Lower leg skin (tissue), 4 donors: Measurements from ENCODE around the gene CFHR2. TPM values are rescaled to one million over a fixed set of nuclear protein-coding genes. Genes with fewer than 3 reads are reported as not detected.
"Not testable (repeated sequence)": the region's sequence is repeated elsewhere in the genome, so short reads cannot be mapped to it uniquely, and the experiment has no call there.

Experiments used
- DNase-seq, 2 donors: peaks; one replicate each; pipeline ENCODE4 v3.0.0-alpha.2; 2019; ENCODE audit warnings: low spot score in 2 of 2
- H3K4me3 ChIP-seq: fragments of 200-600 bp; sonication (generic); 2 replicates; pipeline ENCODE4 v1.5.1; 2017; ENCODE audit warnings: mild to moderate bottlenecking, low read depth; ENCODE audit not compliant: poor library complexity, severe bottlenecking
- POLR2A ChIP-seq, 2 donors: fragments of 450-650 bp; IDR thresholded peaks; one replicate each; pipeline ENCODE4 v1.6.1; 2016 to 2017; ENCODE audit warnings: antibody characterized with exemption in 2 of 2, mild to moderate bottlenecking in 1 of 2, moderate library complexity in 1 of 2
- WGBS, 2 donors: methylation state at CpG; one replicate each; pipeline ENCODE4 v1.1.5; 2018; 5-methylcytosine and 5-hydroxymethylcytosine counted together
- intact Hi-C: fragments of 100-400 bp; cut with DNase I; formaldehyde crosslinking; loops from one replicate; pipeline ENCODE4 v1.15.0; 2023; ENCODE audit warnings: low total_unique reads
- total RNA-seq, 4 donors: library from RNA; depleted of rRNA; stranded (reverse); fragments of >200 nt; gene quantifications; one replicate each; pipeline ENCODE4 v1.1.0, GENCODE V29; 2016
- TF ChIP-seq, protein P1 (sequence below), 3 donors: fragments of 450-650 bp; IDR thresholded peaks; one replicate each; pipeline ENCODE4 v1.5.1; 2016; ENCODE audit warnings: antibody characterized with exemption in 3 of 3, mild to moderate bottlenecking in 3 of 3, moderate library complexity in 2 of 3

Gene CFHR2
- total RNA-seq, 4 donors from 2014 or later = not detected

GRCh38 chr1:196970182-196970581, 26.6 kb downstream of the CFHR2 start:
- WGBS, 2 donors = 75% methylated on average over 1 of the region's 1 CpG
- no peak for TF ChIP-seq POLR2A (IDR thresholded peaks at IDR 0.05)
- TF ChIP-seq, protein P1, sequence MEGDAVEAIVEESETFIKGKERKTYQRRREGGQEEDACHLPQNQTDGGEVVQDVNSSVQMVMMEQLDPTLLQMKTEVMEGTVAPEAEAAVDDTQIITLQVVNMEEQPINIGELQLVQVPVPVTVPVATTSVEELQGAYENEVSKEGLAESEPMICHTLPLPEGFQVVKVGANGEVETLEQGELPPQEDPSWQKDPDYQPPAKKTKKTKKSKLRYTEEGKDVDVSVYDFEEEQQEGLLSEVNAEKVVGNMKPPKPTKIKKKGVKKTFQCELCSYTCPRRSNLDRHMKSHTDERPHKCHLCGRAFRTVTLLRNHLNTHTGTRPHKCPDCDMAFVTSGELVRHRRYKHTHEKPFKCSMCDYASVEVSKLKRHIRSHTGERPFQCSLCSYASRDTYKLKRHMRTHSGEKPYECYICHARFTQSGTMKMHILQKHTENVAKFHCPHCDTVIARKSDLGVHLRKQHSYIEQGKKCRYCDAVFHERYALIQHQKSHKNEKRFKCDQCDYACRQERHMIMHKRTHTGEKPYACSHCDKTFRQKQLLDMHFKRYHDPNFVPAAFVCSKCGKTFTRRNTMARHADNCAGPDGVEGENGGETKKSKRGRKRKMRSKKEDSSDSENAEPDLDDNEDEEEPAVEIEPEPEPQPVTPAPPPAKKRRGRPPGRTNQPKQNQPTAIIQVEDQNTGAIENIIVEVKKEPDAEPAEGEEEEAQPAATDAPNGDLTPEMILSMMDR (IDR thresholded peaks at IDR 0.05) = no peak
- no peak for DNase-seq
- intact Hi-C loops = no loop called here
- H3K4me3 ChIP-seq = no peak overlapping the region

DNA sequence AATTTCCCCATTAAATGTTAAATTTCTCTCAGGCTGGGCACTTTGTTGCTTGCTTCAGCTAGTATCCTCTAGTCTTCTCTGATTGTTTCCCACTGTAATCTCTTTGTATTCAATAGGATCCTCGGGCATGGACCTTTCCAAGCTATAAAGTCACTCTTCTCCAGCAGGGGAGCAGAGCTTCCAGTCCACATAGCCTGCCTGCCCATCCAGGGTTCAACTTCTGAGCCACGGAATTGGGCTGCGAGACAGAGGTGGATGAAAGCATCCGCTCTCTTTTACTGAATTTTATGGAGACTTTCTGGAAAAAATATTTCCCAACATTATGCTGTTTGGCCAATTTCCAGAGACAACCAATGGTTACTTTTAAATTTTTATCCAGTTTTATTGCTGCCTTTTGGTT, 32.7 kb downstream of the CFHR2 start:
- intact Hi-C loops = no loop called here
- DNase-seq = no peak
- no peak overlapping the region for H3K4me3 ChIP-seq
- TF ChIP-seq, protein P1 (IDR thresholded peaks at IDR 0.05) = no peak
- no peak for TF ChIP-seq POLR2A (IDR thresholded peaks at IDR 0.05)
- 77 to 85% methylated on average over 4 of the region's 4 CpGs for WGBS, 2 donors

- intact Hi-C loops = no loop called here
- H3K4me3 ChIP-seq = no peak within 1 kb of the TSS
- TF ChIP-seq, protein P1 (IDR thresholded peaks at IDR 0.05) = no peak
- TF ChIP-seq POLR2A (IDR thresholded peaks at IDR 0.05) = no peak
- no peak for DNase-seq
- WGBS, 2 donors = 57 to 73% methylated on average over 5 of the region's 5 CpGs
Measured at GRCh38 chr1:196977278-196977677, 33.7 kb downstream of the CFHR2 start, which contains the start of gene CFHR5. CFHR5 (plus strand) TSS chr1:196977556; CDS start chr1:196977665, 109 bp downstream.

DNA sequence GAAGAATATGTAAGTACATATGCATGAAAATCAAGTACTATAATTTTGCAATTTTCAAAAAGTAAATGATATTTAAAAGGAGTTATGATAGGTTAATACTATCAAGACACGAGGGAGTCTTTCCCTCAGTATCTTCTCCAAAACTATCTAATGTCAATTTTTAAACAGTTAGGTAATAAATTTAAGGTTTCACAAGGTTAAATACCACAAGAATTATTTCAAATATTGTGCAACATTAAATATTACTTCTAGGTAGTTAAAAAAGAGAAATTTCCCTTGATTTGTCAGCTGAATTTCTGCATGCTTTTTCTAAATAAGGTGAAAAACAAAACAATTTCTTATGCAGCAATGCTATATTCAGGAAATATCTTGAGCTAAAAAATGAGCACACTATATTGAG, 37.3 kb downstream of the CFHR2 start:
- no peak for TF ChIP-seq POLR2A (IDR thresholded peaks at IDR 0.05)
- TF ChIP-seq, protein P1 (IDR thresholded peaks at IDR 0.05) = no peak
- WGBS, 2 donors = 74% methylated on average over 1 of the region's 1 CpG
- intact Hi-C loops = no loop called here
- no peak for DNase-seq
- no peak overlapping the region for H3K4me3 ChIP-seq

- 90 to 92% methylated on average over 7 of the region's 7 CpGs for WGBS, 2 donors
- H3K4me3 ChIP-seq, intact Hi-C loops: not testable (repeated sequence)
- DNase-seq = peak in 1 of 2 donors; percentile 67
Measured at GRCh38 chr1:196982247-196982646, 38.7 kb downstream of the CFHR2 start.

DNA sequence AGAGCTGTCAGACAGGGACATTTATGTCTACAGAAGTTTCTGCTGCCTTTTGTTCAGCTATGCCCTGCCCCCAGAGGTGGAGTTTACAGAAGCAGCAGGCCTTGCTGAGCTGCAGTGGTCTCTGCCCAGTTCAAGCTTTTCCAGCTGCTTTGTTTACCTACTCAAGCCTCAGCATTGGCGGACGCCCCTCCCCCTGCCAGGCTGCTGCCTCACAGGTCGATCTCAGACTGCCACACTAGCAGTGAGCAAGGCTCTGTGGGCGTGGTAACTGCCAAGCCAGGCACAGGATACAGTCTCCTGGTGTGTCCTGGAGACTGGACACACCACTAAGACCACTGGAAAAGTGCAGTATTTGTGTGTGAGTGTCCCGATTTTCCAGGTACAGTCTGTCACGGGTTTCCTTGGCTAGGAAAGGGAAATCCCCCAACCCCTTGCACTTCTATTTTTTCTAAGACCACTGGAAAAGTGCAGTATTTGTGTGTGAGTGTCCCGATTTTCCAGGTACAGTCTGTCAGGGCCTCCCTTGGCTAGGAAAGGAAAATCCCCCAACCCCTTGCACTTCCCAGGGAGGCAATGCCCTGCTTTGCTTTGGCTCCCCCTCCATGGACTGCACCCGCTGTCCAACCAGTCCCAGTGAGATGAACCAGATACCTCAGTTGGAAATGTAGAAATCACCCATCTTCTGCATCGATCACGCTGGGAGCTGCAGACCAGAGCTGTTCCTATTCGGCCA, 48.5 kb downstream of the CFHR2 start:
- intact Hi-C loops, DNase-seq, H3K4me3 ChIP-seq: not testable (repeated sequence)
- WGBS, 2 donors = 63 to 64% methylated on average over 11 of the region's 11 CpGs

- no peak for TF ChIP-seq POLR2A (IDR thresholded peaks at IDR 0.05)
- TF ChIP-seq, protein P1 (IDR thresholded peaks at IDR 0.05) = no peak
- intact Hi-C loops = no loop called here
- DNase-seq = no peak
- WGBS, 2 donors = 38 to 54% methylated on average over 2 of the region's 2 CpGs
- H3K4me3 ChIP-seq = no peak overlapping the region
Measured at GRCh38 chr1:196993916-196994315, 50.4 kb downstream of the CFHR2 start.
